Measurements from ENCODE around the gene CNBP.

- TF ChIP-seq POLR2A (IDR thresholded peaks at IDR 0.05) (no peak), CTCF (IDR thresholded peaks at IDR 0.05) (no peak)
Observed at GRCh38 chr3:129182390-129183185, 1.1 kb downstream of the CNBP start.

Data from Peyer's patch (tissue), 4 donors.